ENCODE measurements around the gene ASXL1.
A peak's percentile ranks its signal among the peaks of the same experiment; 100 is the strongest.

Gene ASXL1

DNA sequence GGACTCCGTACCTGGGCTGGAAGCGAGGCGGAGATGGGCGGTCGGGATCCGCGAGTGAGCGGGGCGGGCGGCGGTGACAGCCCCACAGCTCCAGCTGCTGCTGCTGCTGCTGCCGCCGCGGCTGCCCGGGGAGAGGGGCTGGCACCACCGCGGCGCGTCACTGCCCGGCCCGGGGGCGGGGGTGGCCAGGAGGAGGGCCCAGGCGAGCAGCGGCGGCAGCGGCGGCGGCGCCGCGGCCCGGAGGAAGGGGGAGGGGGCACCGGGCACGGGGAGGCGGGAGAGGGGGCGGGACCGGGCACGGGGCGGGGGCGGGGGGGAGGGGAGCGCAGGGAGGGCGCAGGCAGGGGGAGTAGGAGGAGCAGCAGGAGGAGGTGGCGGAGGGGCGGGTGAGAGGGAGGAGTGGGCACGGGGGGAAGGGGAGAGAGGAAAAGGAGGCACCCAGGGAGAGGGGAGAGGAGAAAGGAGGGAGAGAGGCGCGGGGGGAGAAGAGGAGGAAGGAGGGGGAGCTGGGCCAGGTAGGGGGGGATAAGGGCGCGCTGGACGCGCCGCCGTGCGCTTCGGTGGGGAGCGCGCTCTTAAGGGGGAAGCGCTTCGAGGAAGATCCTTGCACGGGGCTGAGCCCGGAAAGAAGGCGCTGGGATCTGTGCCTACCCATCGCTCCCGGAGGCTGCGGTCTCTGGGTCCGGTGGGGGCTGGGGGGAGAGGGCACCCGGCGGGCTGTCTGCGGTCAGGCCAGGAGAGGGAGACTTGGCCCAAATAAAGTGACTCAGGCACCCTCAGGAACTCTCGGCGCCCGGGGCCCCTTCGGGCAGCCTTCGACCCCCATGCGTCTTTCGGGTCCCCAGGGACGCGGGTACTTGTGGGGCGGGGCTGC, 125.5 kb downstream of the ASXL1 start:
- peak; percentile 55 for DNase-seq

DNA sequence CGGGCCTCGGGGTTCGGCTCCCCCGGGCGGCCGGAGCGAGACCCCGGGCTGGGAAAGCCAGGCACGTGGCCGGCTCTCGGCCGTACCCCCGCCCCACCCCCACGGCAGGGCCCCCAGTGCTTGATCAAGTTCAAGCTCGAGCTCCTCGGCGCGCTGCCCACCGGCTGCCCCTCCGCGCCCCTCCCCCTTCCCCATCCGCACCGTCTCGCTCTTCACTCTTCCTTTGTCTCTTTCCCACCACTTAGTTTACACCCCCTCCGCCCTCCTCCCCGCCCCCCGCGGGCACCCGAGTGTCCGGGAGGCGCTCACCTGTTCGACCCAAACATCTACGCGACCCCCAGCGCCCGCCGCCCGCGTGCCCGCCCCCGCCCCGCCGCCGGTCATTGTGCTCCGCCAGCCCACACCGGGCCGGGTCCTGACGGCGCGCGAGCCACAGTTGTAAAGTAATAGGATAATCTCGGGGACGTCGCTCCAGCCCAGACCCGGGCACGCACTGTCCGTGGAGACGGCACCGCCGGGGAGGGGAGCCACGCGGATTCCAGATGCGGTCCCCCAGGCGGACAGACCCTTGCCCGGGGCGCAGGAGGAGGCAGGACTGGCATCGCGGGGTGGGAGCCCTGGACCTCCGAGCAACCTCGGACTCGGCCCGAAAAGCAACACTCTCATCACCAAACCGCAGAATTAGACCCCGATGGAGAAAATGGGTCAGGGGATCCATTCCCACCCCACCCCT, 126.3 kb downstream of the ASXL1 start:
- no peak for DNase-seq

DNA sequence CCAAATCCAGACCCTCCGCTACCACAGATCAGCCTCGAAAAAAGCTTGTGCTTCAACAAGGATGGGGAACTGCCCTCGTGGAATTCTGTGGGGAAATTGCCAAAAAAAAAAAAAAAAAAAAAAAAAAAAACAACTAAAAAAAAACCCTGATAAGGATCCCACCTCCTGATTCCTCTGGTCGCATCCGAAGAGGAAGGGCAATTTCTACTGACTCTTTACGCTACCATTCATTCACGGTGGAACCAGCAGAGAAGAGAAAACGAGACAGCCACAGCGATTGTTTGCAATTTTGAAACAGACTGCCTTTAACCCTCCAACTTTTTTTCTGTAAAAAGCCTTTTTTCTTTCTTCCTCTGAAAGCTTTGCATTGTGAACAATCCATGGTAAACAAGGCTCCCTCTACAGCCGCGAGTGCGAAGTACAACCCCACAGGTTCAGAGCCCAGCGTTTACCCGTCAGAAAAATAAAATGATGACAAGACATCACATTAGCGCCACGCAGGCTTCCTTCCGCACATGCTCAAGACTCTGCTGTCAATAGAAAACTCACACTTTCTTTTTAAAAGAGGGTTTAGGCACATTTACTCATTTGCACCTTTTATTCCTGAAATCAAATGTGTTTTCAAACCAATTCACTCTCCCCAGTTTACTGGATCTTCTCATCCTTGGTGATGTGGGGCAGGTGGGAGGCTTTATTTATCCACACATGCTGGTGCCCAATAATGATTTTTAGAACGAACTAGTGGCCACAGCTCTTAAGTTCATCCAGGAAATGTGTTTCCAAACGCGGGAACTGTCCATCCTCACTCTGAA, 127.0 kb downstream of the ASXL1 start:
- peak; percentile 46 for DNase-seq

- no peak for DNase-seq
Observed at GRCh38 chr20:32485770-32486478, 127.8 kb downstream of the ASXL1 start.

DNA sequence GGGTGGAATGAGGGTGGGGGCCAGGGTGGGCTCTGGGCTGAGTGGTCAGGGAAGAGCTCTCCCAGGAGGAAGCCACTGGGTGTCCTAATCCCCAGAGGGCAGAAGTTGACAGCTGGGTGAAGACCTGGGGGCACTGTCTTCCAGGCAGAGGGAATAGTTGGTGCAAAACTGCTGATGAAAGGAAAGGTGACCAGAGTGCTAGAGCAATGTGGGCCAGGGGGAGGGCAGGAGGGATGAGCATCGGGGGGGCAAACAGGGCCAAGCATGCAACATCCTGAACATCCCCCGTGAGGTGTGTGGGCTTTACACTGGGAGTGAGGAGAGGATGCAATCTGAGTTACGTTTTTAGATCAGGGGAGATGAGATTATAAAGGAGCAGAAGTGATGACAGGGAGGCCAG, 129.2 kb downstream of the ASXL1 start:
- no peak for DNase-seq

DNA sequence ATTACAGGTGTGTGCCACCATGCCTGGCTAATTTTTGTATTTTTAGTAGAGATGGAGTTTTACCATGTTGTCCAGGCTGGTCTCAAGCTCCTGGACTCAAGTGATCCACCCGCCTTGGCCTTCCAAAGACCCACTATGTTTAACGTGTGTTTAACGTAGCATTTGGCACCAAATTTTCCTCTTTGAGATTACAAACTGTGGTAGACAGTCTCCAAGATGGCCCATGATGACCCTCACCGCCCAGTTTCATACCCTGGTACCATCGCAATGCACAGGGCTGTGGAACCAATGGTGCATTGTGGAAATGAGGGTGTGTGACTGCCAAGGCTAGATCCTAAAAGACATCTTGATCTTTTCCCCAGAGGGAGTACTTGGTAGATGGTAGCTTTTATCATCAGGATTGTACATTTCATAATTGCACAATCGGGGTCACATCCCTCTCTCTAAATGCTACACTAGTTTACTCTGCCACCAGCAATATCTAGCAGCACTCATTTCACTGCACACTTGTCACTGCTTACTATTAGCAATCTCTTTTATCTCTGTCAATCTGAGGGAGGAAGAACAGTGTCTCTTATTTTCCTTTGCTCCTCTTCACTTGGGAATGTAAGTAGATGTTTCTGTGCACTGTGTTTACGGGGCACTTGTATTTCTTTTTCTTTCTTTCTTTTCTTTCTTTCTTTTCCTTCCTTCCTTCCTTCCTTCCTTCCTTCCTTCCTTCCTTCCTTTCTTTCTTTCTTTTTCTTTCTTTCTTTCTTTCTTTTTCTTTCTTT, 130.1 kb downstream of the ASXL1 start:
- no peak for DNase-seq

Measured in DMS 273 treated with DMSO at 0.1 percent for 48 hours (cell line).